ENCODE results near the gene CD99.
"Not testable (repeated sequence)": the region's sequence is repeated elsewhere in the genome, so short reads cannot be mapped to it uniquely, and the experiment has no call there.

CD99 gene

GRCh38 chrX:2718821-2719220 lies 27.7 kb downstream of the CD99 start:
- DNase-seq (ENCODE audit: insufficient read length, low spot score) (no peak), FAIRE-seq (no peak)

- no peak for FAIRE-seq
- DNase-seq (ENCODE audit: insufficient read length, low spot score), result no peak
These were observed 28.8 kb downstream of the CD99 start for GRCh38 chrX:2719774-2720447.

DNA sequence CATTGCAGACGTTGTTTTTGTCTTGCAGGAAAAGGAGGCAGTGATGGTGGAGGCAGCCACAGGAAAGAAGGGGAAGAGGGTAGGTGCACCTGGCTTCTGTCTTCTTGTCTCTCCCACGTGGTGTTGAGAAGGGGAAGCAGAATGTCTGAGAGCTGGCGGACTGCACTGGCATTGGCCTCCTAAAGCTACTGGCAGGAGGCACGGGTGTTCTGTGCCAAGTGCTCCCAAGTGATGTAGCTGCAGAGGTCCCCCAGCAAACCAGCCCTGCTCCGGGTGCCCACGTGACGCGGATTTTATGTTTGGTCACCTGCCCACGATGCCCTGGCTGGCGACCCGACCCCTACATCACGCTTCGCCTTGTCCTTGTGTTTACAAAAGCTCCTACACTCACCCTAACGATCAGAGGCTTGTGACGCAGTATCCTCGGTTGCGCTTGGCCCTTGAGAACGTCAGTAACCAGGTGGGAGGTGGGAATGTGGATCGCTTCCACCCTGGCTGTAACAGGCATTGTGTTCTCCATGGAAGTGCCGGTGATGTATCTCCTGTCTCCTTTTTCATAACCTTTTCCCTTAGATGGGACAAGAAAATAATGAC lies 32.3 kb downstream of the CD99 start:
- no peak for FAIRE-seq

GRCh38 chrX:2727264-2727663 lies 36.2 kb downstream of the CD99 start:
- not testable (repeated sequence) for FAIRE-seq; DNase-seq (ENCODE audit: insufficient read length, low spot score)

More for the DNA sequence above, 32.3 kb downstream of the CD99 start:
- no peak for DNase-seq (ENCODE audit: insufficient read length, low spot score)

GRCh38 chrX:2732076-2732475 lies 41.0 kb downstream of the CD99 start:
- FAIRE-seq, result no peak

DNA sequence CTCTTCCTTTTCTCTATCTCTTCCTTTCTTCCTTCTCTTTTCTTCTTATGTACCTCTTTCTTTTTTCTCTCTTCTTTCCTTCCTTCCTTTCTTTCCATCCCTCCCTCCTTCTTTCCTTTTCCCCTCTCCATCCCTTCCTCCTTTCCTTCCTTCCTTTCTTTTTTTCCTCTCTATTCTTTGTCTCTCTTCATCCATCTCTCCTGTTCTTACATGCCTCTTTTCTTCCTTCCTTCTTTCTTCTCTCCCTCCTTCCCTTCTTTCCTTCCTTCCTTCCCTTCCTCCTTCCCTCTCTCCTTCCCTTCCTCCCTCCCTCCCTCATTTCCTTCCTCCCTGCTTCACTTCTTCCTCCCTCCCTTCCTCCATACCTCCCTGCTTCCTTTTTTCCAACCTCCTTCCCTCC lies 41.6 kb downstream of the CD99 start:
- no peak for FAIRE-seq
- no peak for DNase-seq (ENCODE audit: insufficient read length, low spot score)

More at GRCh38 chrX:2732076-2732475, 41.0 kb downstream of the CD99 start:
- DNase-seq (ENCODE audit: insufficient read length, low spot score), result no peak

DNA sequence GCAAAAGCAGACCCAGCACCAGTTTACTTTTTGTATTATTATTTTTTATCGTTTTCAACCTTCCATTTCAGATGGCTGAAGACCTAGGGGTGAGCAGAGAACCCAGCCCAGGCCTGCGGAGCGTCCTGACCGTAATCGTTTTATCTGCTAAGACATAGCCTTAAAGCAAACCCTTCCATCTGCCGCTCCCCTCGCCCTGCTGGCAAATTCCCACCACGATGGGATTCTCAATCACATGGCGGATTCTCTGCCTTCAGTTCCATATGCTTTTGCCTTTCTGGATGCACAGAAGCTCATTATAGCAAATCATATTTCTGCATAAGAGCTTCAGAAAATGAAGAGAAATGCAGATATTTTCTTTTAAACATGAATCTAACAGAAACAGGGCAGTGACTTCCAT lies 42.2 kb downstream of the CD99 start:
- DNase-seq (ENCODE audit: insufficient read length, low spot score) (no peak), FAIRE-seq (no peak)

DNA sequence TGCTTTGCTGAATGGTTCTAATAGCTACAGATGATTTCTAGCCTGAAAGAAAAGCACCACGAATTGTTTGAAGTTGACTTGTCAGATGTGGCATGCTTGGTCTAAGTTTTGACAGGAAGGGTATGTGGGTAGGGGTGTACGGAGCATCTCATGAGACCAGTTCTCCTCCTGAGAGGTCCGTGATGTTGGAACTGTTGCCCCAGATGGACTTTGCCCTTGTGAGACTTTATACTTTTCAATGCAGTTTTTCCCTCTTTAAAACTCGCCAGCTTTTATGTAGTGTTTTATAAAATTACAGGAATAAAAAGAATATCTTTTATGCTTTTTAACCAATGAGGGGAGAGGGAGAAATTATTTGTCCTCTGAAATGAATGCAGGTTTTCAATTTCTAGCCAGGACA lies 44.2 kb downstream of the CD99 start:
- FAIRE-seq (no peak), DNase-seq (ENCODE audit: insufficient read length, low spot score) (no peak)

DNA sequence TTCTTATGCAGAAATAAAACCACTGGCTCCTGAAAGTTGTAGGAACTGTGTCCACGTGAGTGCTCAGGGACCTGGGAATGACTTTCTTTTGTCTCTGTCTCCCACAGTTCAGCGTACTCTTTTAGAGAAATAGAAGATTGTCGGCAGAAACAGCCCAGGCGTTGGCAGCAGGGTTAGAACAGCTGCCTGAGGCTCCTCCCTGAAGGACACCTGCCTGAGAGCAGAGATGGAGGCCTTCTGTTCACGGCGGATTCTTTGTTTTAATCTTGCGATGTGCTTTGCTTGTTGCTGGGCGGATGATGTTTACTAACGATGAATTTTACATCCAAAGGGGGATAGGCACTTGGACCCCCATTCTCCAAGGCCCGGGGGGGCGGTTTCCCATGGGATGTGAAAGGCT lies 49.6 kb downstream of the CD99 start:
- DNase-seq (ENCODE audit: insufficient read length, low spot score) (no peak), FAIRE-seq (no peak)

GRCh38 chrX:2741386-2741785 lies 50.3 kb downstream of the CD99 start:
- FAIRE-seq (no peak), DNase-seq (ENCODE audit: insufficient read length, low spot score) (no peak)

GRCh38 chrX:2746250-2746649 lies 55.2 kb downstream of the CD99 start:
- DNase-seq (ENCODE audit: insufficient read length, low spot score); FAIRE-seq: not testable (repeated sequence)

- no peak for FAIRE-seq
- DNase-seq (ENCODE audit: insufficient read length, low spot score), result no peak
These were observed 57.2 kb downstream of the CD99 start for GRCh38 chrX:2748171-2748814.

DNA sequence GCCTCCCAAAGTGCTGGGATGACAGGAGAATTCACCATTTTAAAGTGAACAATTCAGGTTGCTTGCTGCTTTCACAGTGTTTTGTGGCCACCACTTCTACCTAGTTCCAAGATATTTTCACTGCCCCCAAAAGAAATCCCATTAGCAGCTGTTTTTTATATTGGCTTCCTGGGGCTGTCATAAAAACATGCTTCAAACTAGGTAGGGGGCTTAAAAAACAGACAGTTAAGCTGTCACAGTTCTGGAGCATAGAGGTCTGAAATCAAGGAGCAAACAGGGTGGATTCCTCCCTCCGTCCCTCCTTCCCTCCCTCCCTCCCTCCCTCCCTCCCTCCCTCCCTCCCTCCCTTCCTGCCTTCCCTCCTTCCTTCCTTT lies 57.7 kb downstream of the CD99 start:
- DNase-seq (ENCODE audit: insufficient read length, low spot score) (no peak), FAIRE-seq (no peak)

DNA sequence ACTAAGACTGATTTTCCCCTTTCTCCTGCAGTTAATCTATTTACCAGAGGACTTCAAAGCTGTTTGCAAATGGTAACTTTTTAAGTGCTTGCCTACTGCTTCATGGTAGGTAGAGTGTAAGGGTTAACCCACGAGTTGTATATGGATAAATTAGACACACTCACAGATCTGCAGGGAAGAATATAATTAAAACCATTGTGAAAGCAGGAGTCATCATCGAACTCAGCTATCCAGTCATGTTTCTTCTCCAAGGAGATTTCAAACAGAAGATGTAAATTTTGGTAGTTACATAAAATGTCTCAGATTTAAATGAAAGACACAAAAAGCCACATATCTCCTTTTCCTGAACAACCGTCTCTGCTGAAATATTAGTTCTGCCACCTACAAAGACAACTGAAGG lies 60.2 kb downstream of the CD99 start:
- no peak for DNase-seq (ENCODE audit: insufficient read length, low spot score)
- FAIRE-seq, result no peak

GRCh38 chrX:2751874-2752300 lies 60.8 kb downstream of the CD99 start, which contains the start of gene XG:
Gene XG (plus strand): TSS chrX:2752040. CDS start chrX:2752275, 235 bp downstream.
- FAIRE-seq; DNase-seq (ENCODE audit: insufficient read length, low spot score): not testable (repeated sequence)

DNA sequence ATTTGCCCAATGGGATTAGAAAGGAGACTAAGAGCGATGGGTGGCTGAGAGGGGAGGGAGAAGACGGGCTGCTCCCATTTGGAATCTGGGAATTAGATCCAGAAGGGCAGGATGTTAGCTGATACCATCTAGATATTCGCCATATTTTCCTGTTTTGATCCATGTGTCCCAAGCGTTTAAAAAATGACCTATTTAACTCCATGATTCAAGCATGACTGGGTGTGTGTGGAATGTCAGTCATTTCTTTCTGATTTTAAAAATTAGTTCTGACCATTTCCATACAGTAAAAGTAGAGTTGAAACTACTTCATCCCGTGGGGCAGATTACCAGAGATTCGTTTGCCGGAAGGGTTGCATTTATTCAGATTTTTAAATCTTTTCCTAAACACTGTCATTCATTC lies 61.3 kb downstream of the CD99 start:
- DNase-seq (ENCODE audit: insufficient read length, low spot score); FAIRE-seq: not testable (repeated sequence)

- FAIRE-seq, result not testable (repeated sequence)
These were observed 64.1 kb downstream of the CD99 start for GRCh38 chrX:2755163-2755715.

DNA sequence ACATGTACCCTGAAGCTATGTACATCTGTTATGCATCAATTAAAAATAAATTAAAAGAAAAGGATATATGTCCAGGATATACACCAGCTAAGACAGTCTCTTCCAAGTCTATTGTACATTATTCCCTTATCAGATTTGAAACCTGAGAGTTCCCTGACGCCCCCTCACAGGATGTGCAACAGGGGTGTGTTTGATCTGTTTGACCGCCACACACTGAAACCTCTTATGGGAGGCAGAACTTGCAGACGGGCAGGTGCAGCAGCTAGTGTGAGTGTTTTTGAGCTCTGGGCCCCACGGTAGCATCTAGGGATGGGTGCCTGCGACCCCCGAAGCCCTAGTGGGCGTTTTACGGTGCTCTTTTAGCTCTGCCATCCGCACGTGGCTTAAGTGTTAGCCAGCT lies 65.5 kb downstream of the CD99 start:
- FAIRE-seq (no peak), DNase-seq (ENCODE audit: insufficient read length, low spot score) (no peak)

More at GRCh38 chrX:2755163-2755715, 64.1 kb downstream of the CD99 start:
- DNase-seq (ENCODE audit: insufficient read length, low spot score), result not testable (repeated sequence)

DNA sequence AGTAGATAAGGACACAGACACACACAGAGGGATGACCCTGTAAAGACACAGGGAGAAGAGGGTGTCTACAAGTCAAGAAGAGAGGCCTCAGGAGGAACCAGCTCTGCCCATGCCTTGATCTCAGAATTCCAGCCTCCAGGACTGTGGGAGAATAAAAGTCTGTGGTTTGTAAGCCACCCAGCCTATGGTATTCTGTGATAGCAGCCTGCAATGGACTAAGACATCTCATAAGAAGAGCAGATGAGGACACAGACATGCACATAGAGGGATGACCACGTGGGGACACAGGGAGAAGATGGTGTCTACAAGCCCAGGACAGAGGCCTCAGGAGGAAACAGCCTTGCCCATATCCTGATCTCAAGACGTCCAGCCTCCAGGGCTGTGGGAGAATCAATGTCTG lies 70.2 kb downstream of the CD99 start:
- no peak for FAIRE-seq
- no peak for DNase-seq (ENCODE audit: insufficient read length, low spot score)

GRCh38 chrX:2762671-2763070 lies 71.6 kb downstream of the CD99 start:
- not testable (repeated sequence) for FAIRE-seq; DNase-seq (ENCODE audit: insufficient read length, low spot score)

GRCh38 chrX:2764766-2765548 lies 73.9 kb downstream of the CD99 start:
- DNase-seq (ENCODE audit: insufficient read length, low spot score); FAIRE-seq: not testable (repeated sequence)

Measured in GM19239 (cell line).